HPDE6-E6E7 (cell line): ENCODE data around the gene SULT1A1.
"Not testable (repeated sequence)": the region's sequence is repeated elsewhere in the genome, so short reads cannot be mapped to it uniquely, and the experiment has no call there.

ENCODE experiments used
- DNase-seq: peaks from one replicate; pipeline ENCODE4 v3.0.0; 2011; ENCODE audit warnings: missing footprints; ENCODE audit errors: extremely low spot score

The SULT1A1 gene

DNA sequence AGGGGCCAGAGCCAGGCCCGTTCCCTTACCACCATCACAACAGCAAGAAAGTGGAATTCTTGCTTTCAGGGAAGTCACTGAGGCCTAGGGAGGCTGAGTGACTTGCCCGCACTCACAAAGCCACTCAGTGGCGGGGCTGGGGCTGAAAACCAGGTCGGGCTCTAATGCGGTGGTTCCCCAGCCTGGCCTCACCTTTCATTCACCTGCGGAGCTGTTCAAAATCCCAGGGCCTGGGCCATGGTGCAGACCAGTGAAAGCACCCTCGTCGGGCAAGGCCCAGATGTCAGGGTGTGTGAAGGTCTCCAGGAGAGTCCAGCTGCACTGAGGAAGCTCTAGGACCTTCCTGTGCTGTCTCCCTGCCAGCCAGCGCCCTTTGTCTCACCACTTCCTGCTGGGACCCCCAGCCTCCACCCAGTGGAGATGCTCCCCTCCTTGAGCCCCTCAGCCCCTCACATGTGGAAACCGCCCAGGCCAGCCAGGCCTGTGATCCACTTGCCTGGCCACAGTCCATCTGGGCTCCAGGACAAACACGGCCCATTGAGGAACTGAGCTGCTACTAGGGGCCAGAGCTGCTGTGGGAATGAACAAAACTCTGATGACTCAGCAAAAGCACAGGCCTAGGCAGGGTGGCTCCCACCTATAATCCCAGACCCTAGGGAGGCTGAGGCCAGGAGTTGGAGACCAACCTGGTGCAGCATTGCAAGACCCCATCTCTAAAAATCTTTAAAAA lies 812 bp downstream of the SULT1A1 start:
- not testable (repeated sequence) for DNase-seq

GRCh38 chr16:28608496-28608808 lies 1.4 kb downstream of the SULT1A1 start:
- DNase-seq = not testable (repeated sequence)

GRCh38 chr16:28607681-28608495 lies 2.0 kb downstream of the SULT1A1 start:
- DNase-seq = not testable (repeated sequence)

DNA sequence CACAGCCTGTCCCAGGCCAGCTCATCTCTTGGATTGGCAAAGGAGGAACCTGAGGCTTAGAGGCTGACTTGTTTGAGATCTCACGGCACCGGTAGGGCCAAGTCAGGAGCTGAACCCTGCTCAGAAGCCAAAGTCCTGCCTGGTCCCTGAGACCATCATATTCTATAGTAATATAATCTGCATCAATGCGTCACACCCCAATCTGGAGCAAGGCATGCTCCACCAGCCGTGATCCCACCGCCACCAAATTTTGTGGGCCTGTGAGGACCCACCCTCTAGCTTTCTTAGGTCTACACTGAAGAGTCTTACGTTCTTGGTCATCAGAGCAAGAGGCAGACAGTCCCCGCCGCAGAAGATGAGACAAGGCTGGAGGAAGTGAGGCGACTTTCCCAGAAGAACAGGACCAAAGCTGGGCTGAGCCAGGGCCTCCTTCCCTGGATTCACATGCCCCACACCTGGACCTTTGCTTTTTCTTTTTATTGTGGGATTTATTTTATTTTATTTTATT lies 2.7 kb downstream of the SULT1A1 start:
- no peak for DNase-seq

DNA sequence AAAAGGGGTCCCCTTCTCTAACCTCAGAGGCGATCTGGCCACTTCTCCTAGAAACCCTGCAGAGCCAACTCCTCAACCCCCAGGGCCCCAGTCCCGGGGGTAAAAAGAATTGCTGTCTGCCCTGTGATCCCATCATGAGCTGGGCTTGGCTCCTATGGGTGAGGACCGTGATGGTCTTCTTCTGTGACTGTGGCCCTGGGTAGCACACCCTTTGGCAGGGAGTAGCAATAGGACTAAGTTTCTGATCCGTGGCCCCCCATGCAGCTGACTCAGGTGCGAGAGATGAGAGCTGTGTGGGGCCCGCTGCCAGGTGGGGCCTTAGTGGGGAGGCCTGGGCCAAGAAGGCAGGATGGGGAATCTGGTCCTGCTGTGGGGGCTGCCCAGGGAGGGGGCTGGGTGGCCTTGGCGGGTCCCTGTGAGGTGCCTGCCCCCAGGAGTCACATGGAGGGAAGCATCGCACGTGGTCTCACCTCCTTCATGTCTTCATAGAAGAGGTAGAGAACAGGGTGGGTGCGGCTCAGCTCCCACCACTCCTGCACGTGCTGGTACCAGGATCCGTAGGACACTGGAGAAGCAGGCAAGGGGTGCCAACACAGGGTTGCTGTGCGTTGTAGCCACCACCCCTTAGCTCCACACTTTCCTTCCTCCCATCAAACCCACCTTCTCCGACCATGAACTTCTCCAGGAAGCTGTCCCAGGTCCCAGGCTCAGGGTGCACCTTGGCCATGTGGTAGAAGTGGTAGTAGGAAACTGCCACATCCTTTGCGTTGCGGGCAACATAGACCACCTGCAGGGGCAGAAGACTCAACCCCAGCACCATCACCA lies 3.3 kb downstream of the SULT1A1 start:
- DNase-seq = no peak

DNA sequence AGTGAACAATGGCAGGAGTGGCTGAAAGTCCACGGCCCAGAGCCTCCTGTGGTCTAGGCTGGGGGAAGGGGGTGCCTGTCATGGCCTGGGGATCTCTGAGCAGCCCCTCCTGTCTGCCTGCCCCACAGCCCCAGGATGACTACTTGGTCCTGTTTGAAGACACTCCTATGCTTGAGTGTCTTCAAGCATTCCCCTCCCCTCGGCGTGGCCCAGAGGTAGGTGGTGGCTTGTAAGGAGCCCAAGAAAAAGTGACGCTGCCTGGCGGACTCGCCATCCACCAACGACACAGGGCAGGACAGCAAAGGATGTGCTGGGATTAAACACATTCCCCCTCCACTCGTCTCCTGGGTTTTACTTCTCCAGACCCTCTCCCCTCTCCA lies 5.7 kb downstream of the SULT1A1 start:
- DNase-seq = no peak

- no peak for DNase-seq
These were observed 6.3 kb downstream of the SULT1A1 start for GRCh38 chr16:28603381-28604185.

GRCh38 chr16:28602529-28602928 lies 7.3 kb downstream of the SULT1A1 start:
- no peak for DNase-seq

DNA sequence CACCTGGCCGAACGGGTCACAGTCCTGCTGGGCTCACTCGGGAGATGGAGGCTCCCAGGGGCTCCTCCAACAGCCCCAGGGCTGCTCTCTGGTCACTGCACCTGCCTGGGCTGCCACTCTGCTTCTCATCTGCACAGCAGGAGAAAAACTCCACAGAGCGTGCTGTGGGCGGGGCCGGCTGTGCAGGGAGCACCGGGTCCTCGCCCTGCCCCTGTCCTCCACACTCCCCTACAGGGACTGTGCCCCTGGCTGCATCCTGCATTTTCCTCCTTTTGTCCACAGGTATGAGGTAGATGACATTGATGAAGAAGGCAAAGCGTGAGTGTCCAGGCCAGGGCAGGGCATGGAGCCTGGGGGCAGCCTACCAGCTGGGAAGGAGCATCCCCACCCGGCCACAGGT lies 7.8 kb downstream of the SULT1A1 start:
- not testable (repeated sequence) for DNase-seq

- DNase-seq = not testable (repeated sequence)
These were observed 8.3 kb downstream of the SULT1A1 start for GRCh38 chr16:28601589-28601988.

DNA sequence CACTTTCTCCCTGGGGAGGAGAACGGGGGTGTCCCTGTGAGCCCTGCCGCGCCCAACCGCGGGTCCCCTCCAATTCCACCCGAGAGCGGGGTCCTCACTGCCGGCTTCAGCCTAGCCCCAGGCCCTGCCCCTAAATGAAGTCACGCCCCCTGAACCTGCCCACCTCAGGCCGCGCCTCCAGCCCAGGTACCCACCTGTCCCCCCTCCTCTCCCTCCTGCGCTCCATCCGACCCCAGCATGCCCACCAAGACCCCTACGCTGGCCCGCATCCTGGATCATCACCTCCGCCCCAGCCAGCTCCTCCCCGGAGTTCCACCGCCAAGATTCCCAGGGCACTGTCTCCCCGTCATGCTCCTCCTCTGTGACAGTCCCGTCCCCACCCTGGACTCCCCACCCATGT lies 8.9 kb downstream of the SULT1A1 start:
- DNase-seq = not testable (repeated sequence)

- DNase-seq = not testable (repeated sequence)
These were observed 10.2 kb downstream of the SULT1A1 start for GRCh38 chr16:28599377-28600285.

GRCh38 chr16:28597692-28598261 lies 12.1 kb downstream of the SULT1A1 start:
- DNase-seq = no peak

DNA sequence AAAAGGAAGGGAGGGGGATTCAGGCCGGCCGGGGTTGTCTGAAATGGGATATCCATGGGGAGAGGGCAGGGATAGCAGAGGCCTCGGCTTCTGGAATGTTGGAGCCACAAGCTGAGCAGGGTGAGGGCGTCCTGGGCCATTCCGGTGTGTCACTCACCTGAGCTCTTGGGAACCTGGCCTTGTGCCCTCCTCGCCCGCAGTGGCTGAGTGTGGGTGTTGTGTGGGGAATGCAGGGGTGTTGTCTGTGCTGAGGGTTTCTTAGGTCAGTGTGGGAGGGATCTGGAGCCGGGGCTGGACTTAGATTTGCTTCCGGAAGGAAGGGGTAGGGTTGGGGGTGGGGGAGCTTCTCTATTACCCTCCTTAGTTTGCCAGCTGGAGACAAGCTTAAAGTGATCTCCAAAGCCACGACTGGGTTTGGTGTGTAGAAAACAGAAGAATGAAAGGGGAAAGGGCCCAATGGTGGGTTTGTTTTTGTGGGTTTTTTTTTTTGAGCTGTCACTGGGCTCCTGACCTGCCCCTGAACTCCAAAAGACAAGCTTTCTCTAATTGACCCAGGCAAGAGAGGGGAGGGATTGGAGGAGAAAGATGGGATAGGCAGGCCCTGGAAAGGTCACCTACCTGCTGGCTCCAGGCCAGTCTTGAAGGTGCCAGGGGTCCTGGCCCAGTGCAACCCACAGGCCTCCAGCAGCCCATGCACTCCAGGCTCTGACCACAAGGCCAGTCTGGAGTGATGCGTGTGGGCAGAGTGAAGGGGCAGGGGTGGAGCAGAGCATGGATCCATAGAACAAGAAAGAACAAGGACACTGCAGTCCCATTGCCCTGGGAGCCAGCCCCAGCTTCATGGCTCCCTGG lies 12.8 kb downstream of the SULT1A1 start, which contains the start of gene SULT1A2:
TSS of gene SULT1A2 (minus strand) at position 211 of the 852 bp plus-strand sequence. CDS start 1,120 bp downstream, outside the sequence.
- DNase-seq = peak; percentile 34

- DNase-seq = no peak
These were observed 13.7 kb downstream of the SULT1A1 start for GRCh38 chr16:28596115-28596630.

DNA sequence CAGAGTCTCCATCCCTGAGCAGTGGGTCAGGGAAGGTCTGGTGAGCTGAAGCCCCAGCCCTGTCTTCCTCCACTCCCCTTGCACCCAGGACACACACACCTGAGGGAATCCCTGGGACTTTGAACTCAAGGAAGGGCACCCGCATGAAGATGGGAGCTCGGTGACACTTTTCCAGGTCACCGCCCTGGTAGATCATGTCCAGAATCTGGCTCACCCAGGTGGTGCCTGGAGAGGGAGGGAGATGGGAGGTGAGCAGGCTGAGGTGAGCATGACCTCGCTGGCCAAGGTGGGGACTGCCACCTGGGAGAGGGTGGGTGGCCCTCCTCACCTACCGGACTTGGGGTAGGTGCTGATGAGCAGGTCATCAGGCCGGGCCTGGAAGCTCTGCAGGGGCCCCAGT lies 14.4 kb downstream of the SULT1A1 start:
- DNase-seq = not testable (repeated sequence)

DNA sequence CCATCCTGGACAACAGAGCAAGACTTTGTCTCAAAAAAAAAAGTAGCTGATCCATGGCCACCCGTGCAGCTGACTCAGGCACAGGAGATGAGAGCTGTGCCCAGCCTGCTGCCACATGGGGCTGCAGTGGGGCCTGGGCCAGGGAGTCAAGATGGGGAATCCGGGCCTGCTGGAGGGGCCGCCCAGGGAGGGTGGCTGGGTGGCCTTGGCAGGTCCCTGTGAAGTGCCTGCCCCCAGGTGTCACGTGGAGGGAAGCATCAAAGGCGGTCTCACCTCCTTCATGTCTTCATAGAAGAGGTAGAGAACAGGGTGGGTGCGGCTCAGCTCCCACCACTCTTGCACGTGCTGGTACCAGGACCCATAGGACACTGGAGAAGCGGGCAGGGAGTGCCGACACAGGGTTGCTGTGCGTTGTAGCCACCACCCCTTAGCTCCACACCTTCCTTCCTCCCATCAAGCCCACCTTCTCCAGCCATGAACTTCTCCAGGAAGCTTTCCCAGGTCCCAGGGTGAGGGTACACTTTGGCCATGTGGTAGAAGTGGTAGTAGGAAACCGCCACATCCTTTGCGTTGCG lies 16.8 kb downstream of the SULT1A1 start:
- no peak for DNase-seq

GRCh38 chr16:28592511-28592910 lies 17.3 kb downstream of the SULT1A1 start:
- no peak for DNase-seq
